ENCODE data around the gene RHOBTB1. TPM values are rescaled to one million over a fixed set of nuclear protein-coding genes. Genes with fewer than 3 reads are reported as not detected.

RHOBTB1 gene
- total RNA-seq, 2 donors from 2014 or later = 16.7 to 19.6 TPM

DNA sequence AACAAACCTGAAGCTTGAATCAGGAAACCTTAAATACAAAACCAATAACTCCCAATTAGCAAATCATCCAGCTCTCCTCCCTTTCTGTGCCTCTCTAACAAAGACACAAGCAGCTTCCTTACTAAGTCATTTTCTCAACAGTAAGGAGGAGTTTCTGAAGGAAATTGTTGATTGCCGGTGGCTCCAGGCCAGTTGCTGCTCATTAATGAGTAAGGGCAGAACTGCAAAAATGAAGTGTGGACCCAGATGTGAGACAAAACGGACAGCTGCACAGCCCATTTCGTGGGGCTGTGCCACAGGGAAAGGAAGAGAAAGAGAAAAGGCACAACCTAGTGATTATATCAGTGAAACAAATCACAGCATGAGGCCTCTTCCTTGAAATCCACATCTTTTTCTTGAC lies 42.8 kb upstream of the RHOBTB1 start:
- ATAC-seq (ENCODE audit: insufficient number of reproducible peaks, low FRiP score, low read depth) = no peak

DNA sequence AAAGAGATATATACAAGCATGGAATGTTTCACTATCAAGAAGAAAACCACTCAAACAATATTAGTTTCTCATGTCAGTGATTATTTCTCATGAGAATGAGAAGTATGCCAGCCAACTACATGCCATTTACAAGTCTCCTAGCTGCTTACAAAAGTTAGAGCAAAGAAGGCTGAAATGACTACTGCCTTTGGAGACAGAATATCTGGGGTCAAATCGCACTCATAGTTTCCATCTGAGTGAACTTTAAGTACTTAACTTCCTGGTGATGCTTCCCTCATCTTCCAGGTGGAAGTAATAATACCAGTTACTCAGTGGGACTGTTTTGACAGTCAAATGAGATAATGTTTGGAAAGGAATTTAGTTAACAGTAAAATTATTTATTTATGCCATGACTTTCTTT lies 42.0 kb upstream of the RHOBTB1 start:
- H3K36me3 ChIP-seq = no peaks in the 10 kb centered on the region
- H3K4me1 ChIP-seq (ENCODE audit: control insufficient read depth in 1 of 2, low read depth in 2 of 2) = no peaks in the 10 kb centered on the region
- no peak overlapping the region for H3K27ac ChIP-seq
- no peak for DNase-seq (ENCODE audit: low spot score)
- no peaks in the 10 kb centered on the region for H3K9me3 ChIP-seq
- no peak overlapping the region for H3K4me3 ChIP-seq
- no peaks in the 10 kb centered on the region for H3K27me3 ChIP-seq (replicated peaks; ENCODE audit: insufficient read depth)
- no peak for ATAC-seq (ENCODE audit: insufficient number of reproducible peaks, low FRiP score, low read depth)
- TF ChIP-seq, protein P1, sequence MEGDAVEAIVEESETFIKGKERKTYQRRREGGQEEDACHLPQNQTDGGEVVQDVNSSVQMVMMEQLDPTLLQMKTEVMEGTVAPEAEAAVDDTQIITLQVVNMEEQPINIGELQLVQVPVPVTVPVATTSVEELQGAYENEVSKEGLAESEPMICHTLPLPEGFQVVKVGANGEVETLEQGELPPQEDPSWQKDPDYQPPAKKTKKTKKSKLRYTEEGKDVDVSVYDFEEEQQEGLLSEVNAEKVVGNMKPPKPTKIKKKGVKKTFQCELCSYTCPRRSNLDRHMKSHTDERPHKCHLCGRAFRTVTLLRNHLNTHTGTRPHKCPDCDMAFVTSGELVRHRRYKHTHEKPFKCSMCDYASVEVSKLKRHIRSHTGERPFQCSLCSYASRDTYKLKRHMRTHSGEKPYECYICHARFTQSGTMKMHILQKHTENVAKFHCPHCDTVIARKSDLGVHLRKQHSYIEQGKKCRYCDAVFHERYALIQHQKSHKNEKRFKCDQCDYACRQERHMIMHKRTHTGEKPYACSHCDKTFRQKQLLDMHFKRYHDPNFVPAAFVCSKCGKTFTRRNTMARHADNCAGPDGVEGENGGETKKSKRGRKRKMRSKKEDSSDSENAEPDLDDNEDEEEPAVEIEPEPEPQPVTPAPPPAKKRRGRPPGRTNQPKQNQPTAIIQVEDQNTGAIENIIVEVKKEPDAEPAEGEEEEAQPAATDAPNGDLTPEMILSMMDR (IDR thresholded peaks at IDR 0.05) = no peak

More for the DNA sequence above, 42.8 kb upstream of the RHOBTB1 start:
- Histone ChIP-seq H3K27me3 (replicated peaks; ENCODE audit: insufficient read depth) (no peaks in the 10 kb centered on the region), H3K9me3 (no peaks in the 10 kb centered on the region), H3K4me3 (no peak overlapping the region), H3K36me3 (no peaks in the 10 kb centered on the region), H3K4me1 (ENCODE audit: control insufficient read depth in 1 of 2, low read depth in 2 of 2) (no peaks in the 10 kb centered on the region), H3K27ac (no peak overlapping the region)
- no peak for DNase-seq (ENCODE audit: low spot score)
- TF ChIP-seq, protein P1 (IDR thresholded peaks at IDR 0.05) = no peak

DNA sequence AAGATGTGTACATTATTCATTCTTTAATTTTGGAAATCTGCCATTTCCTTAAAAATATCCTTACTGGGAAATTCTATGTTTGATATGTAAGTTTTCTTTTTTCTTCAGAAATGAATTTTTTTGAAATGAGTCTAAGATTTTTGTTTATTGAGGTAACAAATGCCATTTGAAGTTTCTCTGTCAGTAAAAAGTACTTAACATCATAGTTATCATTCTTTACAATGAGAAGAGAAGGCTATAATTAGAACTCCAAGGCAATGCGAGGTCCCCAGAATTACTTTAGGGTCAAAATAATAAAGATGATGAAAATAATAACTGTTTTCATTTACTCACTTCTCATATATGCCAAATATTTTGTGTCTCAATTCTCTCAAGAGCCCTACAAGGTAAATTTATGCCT lies 37.0 kb upstream of the RHOBTB1 start:
- TF ChIP-seq, protein P1 (IDR thresholded peaks at IDR 0.05) = no peak
- Histone ChIP-seq H3K4me1 (ENCODE audit: control insufficient read depth in 1 of 2, low read depth in 2 of 2) (no peaks in the 10 kb centered on the region), H3K27ac (no peak overlapping the region), H3K4me3 (no peak overlapping the region), H3K36me3 (no peaks in the 10 kb centered on the region), H3K9me3 (no peaks in the 10 kb centered on the region), H3K27me3 (replicated peaks; ENCODE audit: insufficient read depth) (no peaks in the 10 kb centered on the region)
- no peak for DNase-seq (ENCODE audit: low spot score)
- ATAC-seq (ENCODE audit: insufficient number of reproducible peaks, low FRiP score, low read depth) = no peak

DNA sequence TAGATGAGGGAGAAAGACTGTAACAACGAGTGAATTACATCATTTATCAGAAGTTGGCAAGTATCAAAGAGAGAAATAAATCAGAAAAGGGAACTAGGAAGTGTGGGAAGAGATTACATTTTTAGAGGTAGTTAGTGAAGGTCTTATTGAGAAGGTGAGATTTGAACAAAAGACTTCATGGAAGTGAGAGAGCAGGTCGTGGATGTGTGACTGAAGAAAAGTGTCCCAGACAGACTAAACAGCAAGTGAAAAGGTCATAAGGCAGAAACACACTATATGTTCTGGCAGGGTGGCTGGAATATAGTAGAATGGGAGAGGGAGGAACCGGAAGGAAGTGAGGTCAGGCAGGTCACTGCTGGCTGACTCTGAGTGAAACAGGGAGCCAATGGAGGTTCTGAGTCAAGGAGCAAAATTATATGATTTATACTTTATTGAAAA lies 35.7 kb upstream of the RHOBTB1 start:
- DNase-seq (ENCODE audit: low spot score) (no peak), ATAC-seq (ENCODE audit: insufficient number of reproducible peaks, low FRiP score, low read depth) (no peak)
- TF ChIP-seq, protein P1 (IDR thresholded peaks at IDR 0.05) = no peak
- Histone ChIP-seq H3K27ac (no peak overlapping the region), H3K36me3 (no peaks in the 10 kb centered on the region), H3K4me3 (no peak overlapping the region), H3K4me1 (ENCODE audit: control insufficient read depth in 1 of 2, low read depth in 2 of 2) (no peaks in the 10 kb centered on the region), H3K9me3 (no peaks in the 10 kb centered on the region), H3K27me3 (replicated peaks; ENCODE audit: insufficient read depth) (no peaks in the 10 kb centered on the region)

DNA sequence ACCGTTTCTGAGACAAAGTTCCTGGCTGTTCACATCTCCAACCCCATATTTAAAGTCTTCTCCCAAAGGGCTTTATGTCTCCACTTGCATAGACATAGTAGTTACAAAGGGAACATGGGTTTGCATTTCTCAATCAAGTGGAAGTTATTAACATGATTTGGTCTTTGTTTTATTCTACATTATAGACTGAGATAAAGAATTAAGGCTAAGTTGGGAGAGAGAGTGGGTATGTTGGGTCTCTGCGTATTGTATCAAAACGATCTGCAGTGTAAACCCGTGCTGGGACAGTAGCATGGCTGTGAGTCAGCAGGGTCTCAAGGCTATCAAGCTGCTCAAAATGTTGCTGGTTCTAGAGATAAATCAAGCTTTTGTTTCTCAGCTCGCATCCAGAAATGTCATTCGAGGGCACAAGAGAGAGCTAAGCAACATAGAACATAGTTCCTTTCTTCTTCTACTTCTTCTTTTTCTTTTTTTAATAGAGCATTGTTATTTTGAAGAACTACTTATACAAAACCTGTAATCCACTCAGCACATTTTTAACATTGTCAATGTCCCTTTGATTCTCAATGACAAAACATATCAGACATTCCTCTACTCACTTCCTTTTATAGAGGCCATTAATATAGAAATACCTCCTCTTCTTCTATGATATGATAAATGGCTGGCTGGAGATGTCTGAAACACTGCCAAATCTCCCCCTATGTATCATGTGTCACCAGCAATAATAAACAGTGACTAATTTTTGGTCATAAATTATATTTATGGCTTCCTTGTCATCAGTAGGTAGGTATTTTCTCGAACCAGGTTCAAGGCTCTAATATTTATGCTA lies 34.5 kb upstream of the RHOBTB1 start:
- H3K9me3 ChIP-seq = no peaks in the 10 kb centered on the region
- H3K36me3 ChIP-seq = no peaks in the 10 kb centered on the region
- no peak overlapping the region for H3K4me3 ChIP-seq
- no peak for DNase-seq (ENCODE audit: low spot score)
- H3K27ac ChIP-seq = no peak overlapping the region
- TF ChIP-seq, protein P1 (IDR thresholded peaks at IDR 0.05) = no peak
- no peak for ATAC-seq (ENCODE audit: insufficient number of reproducible peaks, low FRiP score, low read depth)
- no peaks in the 10 kb centered on the region for H3K27me3 ChIP-seq (replicated peaks; ENCODE audit: insufficient read depth)
- H3K4me1 ChIP-seq (ENCODE audit: control insufficient read depth in 1 of 2, low read depth in 2 of 2) = no peaks in the 10 kb centered on the region

Data from thoracic aorta (tissue), 2 donors.